GM19025 (cell line): ENCODE results near the gene SLC6A6.
"Not testable (repeated sequence)": the region's sequence is repeated elsewhere in the genome, so short reads cannot be mapped to it uniquely, and the experiment has no call there.

Experiments
- ATAC-seq: cut with Tn5 transposase; IDR thresholded peaks from one replicate; pipeline ENCODE4 v1.9.1; 2021; ENCODE audit warnings: mild to moderate bottlenecking, low read depth, moderate library complexity; ENCODE audit not compliant: unreplicated experiment

Gene SLC6A6

GRCh38 chr3:14512942-14513327 is 110.5 kb downstream of the SLC6A6 start:
- ATAC-seq: no peak

- no peak for ATAC-seq
These were observed 111.3 kb downstream of the SLC6A6 start for GRCh38 chr3:14513566-14514322.

DNA sequence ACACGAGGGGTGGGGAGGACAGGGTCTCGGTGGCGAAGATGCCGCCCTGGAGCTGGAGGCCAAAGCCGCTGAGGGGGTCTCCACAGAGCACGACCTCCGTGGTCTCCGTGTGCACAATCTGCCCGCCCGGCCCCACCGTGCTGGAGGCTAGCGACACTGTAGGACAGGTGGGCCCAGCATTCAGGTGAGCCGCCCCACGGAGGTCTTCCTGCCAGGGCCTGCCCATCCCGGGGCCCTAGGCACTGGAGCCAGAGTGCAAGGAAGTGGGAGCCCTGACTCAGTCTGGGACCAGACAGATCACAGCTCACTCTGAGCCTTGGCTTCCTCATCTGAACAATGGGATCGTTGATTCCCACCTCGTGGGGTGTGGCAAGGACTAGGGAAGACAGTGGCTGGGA is 111.9 kb downstream of the SLC6A6 start:
- no peak for ATAC-seq

- not testable (repeated sequence) for ATAC-seq
These were observed 113.1 kb downstream of the SLC6A6 start for GRCh38 chr3:14515526-14515925.

DNA sequence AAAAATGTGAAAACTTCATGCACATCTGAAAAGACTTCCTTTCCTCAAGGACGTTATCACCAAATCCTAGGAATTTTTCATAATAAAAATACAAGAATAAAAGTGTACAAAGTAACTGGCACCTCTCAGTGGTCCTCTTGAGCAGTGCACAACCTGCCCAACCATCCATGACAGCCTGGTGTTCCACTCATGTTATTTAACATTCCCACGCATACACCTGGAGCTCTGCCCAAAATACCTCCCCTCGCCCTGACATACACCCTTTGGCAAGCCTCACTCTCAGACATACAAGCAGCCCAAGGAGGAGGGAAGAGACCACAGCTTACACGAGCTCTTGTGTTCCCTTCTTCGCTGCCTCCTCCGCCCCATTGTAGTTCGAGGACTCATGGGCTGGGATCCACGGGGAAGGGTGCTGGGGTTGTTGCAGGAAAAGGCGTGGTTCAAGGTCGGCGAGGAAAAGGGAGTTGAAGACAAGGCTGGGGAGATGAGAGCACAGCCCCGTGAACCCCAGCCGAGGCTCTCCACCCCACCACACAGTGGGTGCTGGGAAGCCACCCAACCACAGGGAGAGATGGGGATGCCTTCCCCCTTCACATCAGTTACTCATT is 114.4 kb downstream of the SLC6A6 start:
- ATAC-seq: no peak

GRCh38 chr3:14517601-14518431 is 115.4 kb downstream of the SLC6A6 start:
- ATAC-seq: no peak

GRCh38 chr3:14518432-14518802 is 116.0 kb downstream of the SLC6A6 start:
- no peak for ATAC-seq

- ATAC-seq: no peak
These were observed 116.5 kb downstream of the SLC6A6 start for GRCh38 chr3:14518893-14519292.

- ATAC-seq: no peak
These were observed 117.0 kb downstream of the SLC6A6 start for GRCh38 chr3:14519406-14519805.

GRCh38 chr3:14520149-14520548 is 117.7 kb downstream of the SLC6A6 start:
- no peak for ATAC-seq

- no peak for ATAC-seq
These were observed 118.6 kb downstream of the SLC6A6 start for GRCh38 chr3:14520967-14521366.

GRCh38 chr3:14521611-14522010 is 119.2 kb downstream of the SLC6A6 start:
- ATAC-seq: no peak

GRCh38 chr3:14522129-14522691 is 119.8 kb downstream of the SLC6A6 start:
- no peak for ATAC-seq

DNA sequence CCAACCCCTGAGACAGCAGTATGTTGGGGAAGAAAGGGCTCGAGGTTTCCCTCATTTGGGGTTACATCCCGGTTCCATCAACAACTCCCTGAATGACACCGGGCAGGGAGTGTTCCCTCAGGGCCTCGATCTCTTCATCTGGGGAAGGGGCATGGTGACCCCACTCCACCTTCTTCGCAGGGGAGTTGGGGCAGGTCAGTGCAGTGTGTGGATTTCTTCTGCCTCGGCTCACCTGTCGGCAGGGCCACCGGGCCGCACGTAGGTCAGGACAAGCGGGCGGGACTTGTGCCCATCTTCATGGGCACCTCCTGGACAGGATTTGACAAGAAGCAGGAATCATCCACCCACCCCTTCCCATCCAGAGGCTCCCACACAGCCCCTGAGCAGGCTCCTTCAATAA is 120.4 kb downstream of the SLC6A6 start:
- ATAC-seq: no peak

DNA sequence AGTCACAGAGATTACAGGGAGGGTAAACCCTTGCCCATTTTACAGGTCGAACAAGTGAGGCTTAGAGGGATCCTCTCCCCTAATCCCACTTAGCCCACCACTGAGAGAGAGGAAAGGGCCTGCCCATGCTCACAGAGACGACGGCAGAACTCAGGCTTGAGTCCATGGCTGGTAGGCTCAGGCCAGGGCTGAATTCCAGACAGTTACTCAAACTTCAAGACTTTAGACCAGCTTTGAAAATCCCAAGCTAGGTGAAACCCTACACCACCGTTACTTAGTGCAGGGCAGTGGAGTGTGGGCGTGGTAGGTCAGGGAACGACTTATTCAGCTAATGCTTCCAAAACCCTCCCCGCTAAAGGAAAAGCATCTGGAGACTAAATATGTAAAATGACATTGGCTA is 121.4 kb downstream of the SLC6A6 start:
- no peak for ATAC-seq

GRCh38 chr3:14524311-14524711 is 121.9 kb downstream of the SLC6A6 start:
- no peak for ATAC-seq

DNA sequence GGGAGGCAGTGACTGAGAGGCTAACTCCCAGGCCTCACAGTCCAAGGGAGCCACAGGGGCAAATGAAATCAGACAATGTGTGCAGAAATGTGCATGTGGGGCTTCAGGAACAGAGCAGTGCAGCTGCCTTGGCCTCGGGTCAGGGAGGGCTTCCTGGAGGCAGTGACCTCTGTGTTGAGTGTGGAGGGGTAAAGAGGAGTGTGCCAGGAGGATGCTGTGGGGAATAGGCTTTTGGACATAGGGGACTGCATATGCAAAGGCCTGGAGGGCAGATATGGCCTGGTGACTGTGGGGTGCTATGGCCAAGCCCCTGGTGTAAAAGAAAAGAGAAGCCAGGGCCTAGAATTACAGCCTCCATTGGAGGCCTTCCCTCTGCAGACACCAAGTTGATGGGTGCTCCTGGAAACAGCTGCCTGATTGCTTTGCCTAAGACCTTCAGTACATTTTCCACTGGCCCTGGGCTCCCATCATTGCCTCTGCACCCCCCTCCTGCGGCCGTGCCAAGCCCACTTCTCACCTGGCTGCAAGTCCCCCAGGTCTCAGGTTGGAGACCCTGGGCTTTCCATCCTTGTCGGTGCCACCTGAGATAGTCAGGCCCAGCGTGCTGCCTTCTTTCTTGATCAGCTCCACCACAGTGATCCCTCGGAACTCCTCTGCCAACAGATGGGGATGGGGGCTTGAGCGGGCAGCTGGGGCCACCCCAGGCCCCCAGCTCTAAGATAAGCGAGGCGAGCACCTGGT is 122.7 kb downstream of the SLC6A6 start:
- ATAC-seq: no peak

GRCh38 chr3:14525685-14526631 is 123.6 kb downstream of the SLC6A6 start:
- no peak for ATAC-seq

DNA sequence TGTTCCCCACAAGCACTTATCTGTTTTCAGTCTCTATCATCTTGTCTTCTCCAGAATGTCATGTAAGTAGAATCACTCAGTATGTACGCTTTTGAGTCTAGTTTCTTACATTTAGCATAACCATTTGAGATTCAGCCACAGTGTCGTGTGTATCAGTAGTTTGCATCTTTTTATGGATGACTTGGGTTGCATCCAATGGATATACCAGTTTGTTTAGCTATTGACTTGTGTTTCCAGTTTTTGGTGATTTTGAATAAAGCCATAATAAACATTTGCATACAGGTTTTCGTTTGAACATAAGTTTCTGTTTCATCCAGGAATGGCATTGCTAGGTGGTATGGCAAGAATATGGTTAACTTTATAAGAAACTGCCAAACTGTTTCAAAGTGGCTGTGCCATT is 125.7 kb downstream of the SLC6A6 start:
- no peak for ATAC-seq
